HG03439 (cell line): ENCODE results near the gene SLC19A1.

ENCODE experiments used
- ATAC-seq: cut with Tn5 transposase; IDR thresholded peaks from one replicate; pipeline ENCODE4 v1.9.1; 2021; ENCODE audit warnings: mild to moderate bottlenecking, moderate library complexity; ENCODE audit not compliant: unreplicated experiment

The SLC19A1 gene

DNA sequence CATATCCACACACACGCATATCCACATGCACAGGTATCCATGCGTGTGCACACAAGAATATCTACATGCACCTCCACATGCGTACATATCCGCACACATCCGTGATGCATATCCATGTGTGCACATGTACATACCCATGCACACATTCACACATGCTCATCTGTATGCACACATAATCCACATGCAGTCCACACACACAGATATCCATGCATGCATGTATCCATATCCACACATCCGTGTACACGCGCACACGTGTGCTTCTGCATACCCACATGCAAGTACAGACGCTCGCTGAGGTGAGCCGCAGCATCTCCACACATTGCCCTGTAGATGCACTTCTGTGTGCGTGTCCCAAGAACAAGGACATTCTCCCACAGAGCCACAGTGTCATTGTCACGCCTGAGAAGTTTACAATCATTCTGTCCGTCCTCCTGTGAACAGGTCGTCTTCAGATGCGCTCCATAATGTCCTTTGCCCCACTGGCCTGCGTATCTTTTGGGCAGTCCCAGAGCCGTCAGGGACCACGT is 93.9 kb downstream of the SLC19A1 start:
- ATAC-seq = no peak
